ENCODE data around the gene ATG10. TPM values are rescaled to one million over a fixed set of nuclear protein-coding genes. Genes with fewer than 3 reads are reported as not detected.
A peak's percentile ranks its signal among the peaks of the same experiment; 100 is the strongest.

The ATG10 gene
- total RNA-seq, 4 donors from 2014 or later = 4.8 to 13.7 (median 8.4) TPM

DNA sequence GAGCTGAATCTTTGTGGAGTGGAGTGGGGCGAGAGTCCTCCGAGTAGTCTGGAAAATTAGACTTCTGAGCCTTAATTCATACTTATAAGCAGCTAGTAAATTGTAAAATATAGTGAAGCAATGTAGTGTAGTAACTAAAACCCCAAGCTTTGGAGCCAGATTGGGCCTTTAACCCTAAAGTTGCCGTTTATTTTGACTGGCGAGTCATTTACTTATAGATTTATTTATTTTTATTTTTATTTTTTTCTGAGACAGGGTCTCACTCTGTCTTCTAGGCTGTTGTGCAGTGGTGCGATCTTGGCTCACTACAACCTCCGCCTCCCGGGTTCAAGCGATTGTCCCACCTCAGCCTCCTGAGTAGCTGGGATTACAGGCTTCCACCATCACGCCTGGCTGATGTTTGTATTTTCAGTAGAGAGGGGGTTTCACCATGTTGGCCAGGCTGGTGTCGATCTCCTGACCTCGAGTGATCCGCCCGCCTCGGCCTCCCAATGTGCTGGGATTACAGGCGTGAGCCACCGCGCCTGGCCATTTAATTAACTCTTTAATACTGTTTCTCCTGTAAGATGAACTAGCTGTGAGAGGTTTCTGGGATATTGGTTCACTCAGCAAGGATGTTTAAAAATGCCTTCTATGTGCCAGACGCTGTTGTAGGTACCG, 307.0 kb downstream of the ATG10 start:
- peak overlapping the region; percentile 61 for H3K4me3 ChIP-seq (ENCODE audit: low read depth, poor library complexity, severe bottlenecking)
- intact Hi-C loops (cut with DNase I; ENCODE audit: low total_unique reads) = no loop called here
- TF ChIP-seq, protein P1, sequence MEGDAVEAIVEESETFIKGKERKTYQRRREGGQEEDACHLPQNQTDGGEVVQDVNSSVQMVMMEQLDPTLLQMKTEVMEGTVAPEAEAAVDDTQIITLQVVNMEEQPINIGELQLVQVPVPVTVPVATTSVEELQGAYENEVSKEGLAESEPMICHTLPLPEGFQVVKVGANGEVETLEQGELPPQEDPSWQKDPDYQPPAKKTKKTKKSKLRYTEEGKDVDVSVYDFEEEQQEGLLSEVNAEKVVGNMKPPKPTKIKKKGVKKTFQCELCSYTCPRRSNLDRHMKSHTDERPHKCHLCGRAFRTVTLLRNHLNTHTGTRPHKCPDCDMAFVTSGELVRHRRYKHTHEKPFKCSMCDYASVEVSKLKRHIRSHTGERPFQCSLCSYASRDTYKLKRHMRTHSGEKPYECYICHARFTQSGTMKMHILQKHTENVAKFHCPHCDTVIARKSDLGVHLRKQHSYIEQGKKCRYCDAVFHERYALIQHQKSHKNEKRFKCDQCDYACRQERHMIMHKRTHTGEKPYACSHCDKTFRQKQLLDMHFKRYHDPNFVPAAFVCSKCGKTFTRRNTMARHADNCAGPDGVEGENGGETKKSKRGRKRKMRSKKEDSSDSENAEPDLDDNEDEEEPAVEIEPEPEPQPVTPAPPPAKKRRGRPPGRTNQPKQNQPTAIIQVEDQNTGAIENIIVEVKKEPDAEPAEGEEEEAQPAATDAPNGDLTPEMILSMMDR (IDR thresholded peaks at IDR 0.05) = no peak
- peak in 1 of 2 donors; percentile 62 for TF ChIP-seq POLR2A (IDR thresholded peaks at IDR 0.05)
- WGBS, 2 donors = 34 to 70% methylated on average over 19 of the region's 19 CpGs
- no peak for DNase-seq (ENCODE audit: low spot score in 2 of 2)

DNA sequence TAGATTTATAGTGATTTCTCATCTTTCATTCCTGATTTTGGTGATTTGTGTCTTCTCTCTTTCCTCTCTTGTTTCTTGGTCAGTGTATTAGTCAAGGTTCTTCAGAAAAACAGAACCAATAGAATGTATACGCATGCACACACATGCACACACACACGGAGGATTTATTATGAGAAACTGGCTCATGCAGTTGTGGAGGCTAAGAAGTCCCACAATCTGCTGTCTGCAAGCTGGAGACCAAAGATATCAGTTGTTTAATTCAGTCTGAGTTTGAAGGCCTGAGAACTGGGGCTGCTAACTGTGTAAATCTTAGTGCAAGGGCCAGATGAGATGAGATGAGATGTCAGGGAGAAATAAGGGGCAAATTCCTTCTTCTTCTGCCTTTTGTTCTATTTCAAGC, 312.1 kb downstream of the ATG10 start:
- DNase-seq (ENCODE audit: low spot score in 2 of 2) = no peak
- no peak for TF ChIP-seq POLR2A (IDR thresholded peaks at IDR 0.05)
- TF ChIP-seq, protein P1 (IDR thresholded peaks at IDR 0.05) = no peak
- WGBS, 2 donors = 70 to 86% methylated on average over 2 of the region's 2 CpGs
- no peak overlapping the region for H3K4me3 ChIP-seq (ENCODE audit: low read depth, poor library complexity, severe bottlenecking)
- intact Hi-C loops (cut with DNase I; ENCODE audit: low total_unique reads) = no loop called here

DNA sequence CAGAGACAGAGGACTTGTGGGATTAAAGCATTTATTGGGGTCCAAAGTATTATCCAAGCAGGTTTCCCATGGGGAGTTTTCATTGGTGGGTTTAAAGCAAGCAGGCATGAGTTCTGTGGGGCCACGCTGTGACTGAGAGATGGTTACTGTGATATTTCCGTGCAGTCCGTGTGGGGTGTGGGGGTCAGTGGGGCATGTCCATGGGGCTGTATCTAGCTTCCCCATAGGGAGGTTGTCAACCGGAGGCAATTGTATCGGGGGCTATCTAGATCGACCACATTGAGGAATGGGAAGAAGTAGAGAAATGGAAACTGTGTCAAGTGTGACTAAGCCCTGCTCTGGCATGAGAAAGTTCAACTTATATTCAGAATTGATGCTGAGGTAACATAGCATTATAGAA, 313.4 kb downstream of the ATG10 start:
- TF ChIP-seq POLR2A (IDR thresholded peaks at IDR 0.05) = no peak
- TF ChIP-seq, protein P1 (IDR thresholded peaks at IDR 0.05) = no peak
- no peak overlapping the region for H3K4me3 ChIP-seq (ENCODE audit: low read depth, poor library complexity, severe bottlenecking)
- 92 to 95% methylated on average over 6 of the region's 6 CpGs for WGBS, 2 donors
- DNase-seq (ENCODE audit: low spot score in 2 of 2) = no peak
- intact Hi-C loops (cut with DNase I; ENCODE audit: low total_unique reads) = no loop called here

GRCh38 chr5:82287625-82288024, 315.8 kb downstream of the ATG10 start:
- no peak overlapping the region for H3K4me3 ChIP-seq (ENCODE audit: low read depth, poor library complexity, severe bottlenecking)
- intact Hi-C loops (cut with DNase I; ENCODE audit: low total_unique reads) = no loop called here
- no peak for DNase-seq (ENCODE audit: low spot score in 2 of 2)
- TF ChIP-seq, protein P1 (IDR thresholded peaks at IDR 0.05) = no peak
- TF ChIP-seq POLR2A (IDR thresholded peaks at IDR 0.05) = no peak
- WGBS, 2 donors = 84 to 87% methylated on average over 3 of the region's 3 CpGs

DNA sequence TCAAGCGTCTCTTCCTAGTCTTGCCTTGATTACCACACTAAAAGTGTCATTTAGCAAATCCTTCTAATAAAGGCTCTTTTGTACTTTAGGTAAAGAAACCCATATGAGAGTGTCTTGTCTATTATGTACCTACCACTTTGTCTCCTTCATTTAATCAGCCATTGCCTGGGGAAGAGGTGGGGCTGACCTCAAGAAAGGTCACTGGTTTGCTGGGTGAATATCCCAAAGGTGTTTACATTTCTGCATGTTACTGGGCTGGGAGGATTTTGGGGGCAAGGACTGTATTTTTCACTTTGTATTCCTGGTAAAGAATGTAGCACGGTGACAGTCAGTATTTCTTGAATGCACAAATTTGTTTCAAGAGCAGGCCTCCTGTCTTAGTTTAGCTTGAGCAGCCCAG, 318.2 kb downstream of the ATG10 start:
- intact Hi-C loops (cut with DNase I; ENCODE audit: low total_unique reads) = no loop called here
- 92 to 94% methylated on average over 2 of the region's 2 CpGs for WGBS, 2 donors
- DNase-seq (ENCODE audit: low spot score in 2 of 2) = no peak
- H3K4me3 ChIP-seq (ENCODE audit: low read depth, poor library complexity, severe bottlenecking) = no peak overlapping the region
- TF ChIP-seq, protein P1 (IDR thresholded peaks at IDR 0.05) = no peak
- no peak for TF ChIP-seq POLR2A (IDR thresholded peaks at IDR 0.05)

GRCh38 chr5:82290908-82291307, 319.1 kb downstream of the ATG10 start:
- intact Hi-C loops (cut with DNase I; ENCODE audit: low total_unique reads) = no loop called here
- TF ChIP-seq, protein P1 (IDR thresholded peaks at IDR 0.05) = no peak
- no peak for TF ChIP-seq POLR2A (IDR thresholded peaks at IDR 0.05)
- 78 to 97% methylated on average over 6 of the region's 6 CpGs for WGBS, 2 donors
- no peak for DNase-seq (ENCODE audit: low spot score in 2 of 2)
- no peak overlapping the region for H3K4me3 ChIP-seq (ENCODE audit: low read depth, poor library complexity, severe bottlenecking)

Data from lower leg skin (tissue), 4 donors.